ENCODE results near the gene HSBP1L1.

The HSBP1L1 gene

GRCh38 chr18:79962835-79963657 is 1.4 kb upstream of the HSBP1L1 start:
- H3K36me3 ChIP-seq (ENCODE audit: control insufficient read depth, insufficient read depth, low read length), result no peaks in the 10 kb centered on the region
- WGBS, 2 experiments (ENCODE audit: insufficient coverage in 2 of 2), result 91 to 94% methylated on average over 14 to 18 of the region's 30 CpGs
- no peak overlapping the region for H3K27ac ChIP-seq (ENCODE audit: low read depth, low read length, severe bottlenecking)
- no peak overlapping the region for H3K4me3 ChIP-seq (ENCODE audit: extremely low read depth, insufficient read depth, low read length, poor library complexity, severe bottlenecking)
- peaks cover 15% of the 10 kb centered on the region for H3K4me1 ChIP-seq (ENCODE audit: control insufficient read depth, insufficient read depth, low read length, poor library complexity, severe bottlenecking)
- H3K9me3 ChIP-seq (ENCODE audit: control insufficient read depth, low read length), result no peaks in the 10 kb centered on the region

- H3K4me1 ChIP-seq (ENCODE audit: control insufficient read depth, insufficient read depth, low read length, poor library complexity, severe bottlenecking), result peaks cover 15% of the 10 kb centered on the region
- H3K4me3 ChIP-seq (ENCODE audit: extremely low read depth, insufficient read depth, low read length, poor library complexity, severe bottlenecking), result no peak overlapping the region
- no peaks in the 10 kb centered on the region for H3K9me3 ChIP-seq (ENCODE audit: control insufficient read depth, low read length)
- 90 to 93% methylated on average over 27 to 30 of the region's 30 CpGs for WGBS, 2 experiments (ENCODE audit: insufficient coverage in 2 of 2)
- H3K36me3 ChIP-seq (ENCODE audit: control insufficient read depth, insufficient read depth, low read length), result no peaks in the 10 kb centered on the region
- H3K27ac ChIP-seq (ENCODE audit: low read depth, low read length, severe bottlenecking), result no peak overlapping the region
Measured at GRCh38 chr18:79963658-79964329, 649 bp upstream of the HSBP1L1 start.

- H3K27ac ChIP-seq (ENCODE audit: low read depth, low read length, severe bottlenecking), result peak overlapping the region; percentile 39
- H3K9me3 ChIP-seq (ENCODE audit: control insufficient read depth, low read length), result no peaks in the 10 kb centered on the region
- H3K36me3 ChIP-seq (ENCODE audit: control insufficient read depth, insufficient read depth, low read length), result peaks cover 10% of the 10 kb centered on the region
- peak overlapping the region; percentile 36 for H3K4me3 ChIP-seq (ENCODE audit: extremely low read depth, insufficient read depth, low read length, poor library complexity, severe bottlenecking)
- peaks cover 11% of the 10 kb centered on the region for H3K4me1 ChIP-seq (ENCODE audit: control insufficient read depth, insufficient read depth, low read length, poor library complexity, severe bottlenecking)
- 44 to 55% methylated on average over 6 to 13 of the region's 24 CpGs for WGBS, 2 experiments (ENCODE audit: insufficient coverage in 2 of 2)
Measured at GRCh38 chr18:79965119-79965902, 868 bp downstream of the HSBP1L1 start.

- 97 to 98% methylated on average over 9 to 12 of the region's 12 CpGs for WGBS, 2 experiments (ENCODE audit: insufficient coverage in 2 of 2)
- H3K9me3 ChIP-seq (ENCODE audit: control insufficient read depth, low read length), result no peaks in the 10 kb centered on the region
- peaks cover 59% of the 10 kb centered on the region for H3K36me3 ChIP-seq (ENCODE audit: control insufficient read depth, insufficient read depth, low read length)
- no peaks in the 10 kb centered on the region for H3K4me1 ChIP-seq (ENCODE audit: control insufficient read depth, insufficient read depth, low read length, poor library complexity, severe bottlenecking)
- no peak overlapping the region for H3K27ac ChIP-seq (ENCODE audit: low read depth, low read length, severe bottlenecking)
- no peak overlapping the region for H3K4me3 ChIP-seq (ENCODE audit: extremely low read depth, insufficient read depth, low read length, poor library complexity, severe bottlenecking)
Measured at GRCh38 chr18:79970419-79971133, 6.1 kb downstream of the HSBP1L1 start.

GRCh38 chr18:79971211-79971952 is 6.9 kb downstream of the HSBP1L1 start:
- Histone ChIP-seq H3K27ac (ENCODE audit: low read depth, low read length, severe bottlenecking) (no peak overlapping the region), H3K4me1 (ENCODE audit: control insufficient read depth, insufficient read depth, low read length, poor library complexity, severe bottlenecking) (no peaks in the 10 kb centered on the region), H3K36me3 (ENCODE audit: control insufficient read depth, insufficient read depth, low read length) (peaks cover 65% of the 10 kb centered on the region), H3K4me3 (ENCODE audit: extremely low read depth, insufficient read depth, low read length, poor library complexity, severe bottlenecking) (no peak overlapping the region), H3K9me3 (ENCODE audit: control insufficient read depth, low read length) (no peaks in the 10 kb centered on the region)
- 89 to 96% methylated on average over 12 to 17 of the region's 17 CpGs for WGBS, 2 experiments (ENCODE audit: insufficient coverage in 2 of 2)

GRCh38 chr18:79971986-79972385 is 7.5 kb downstream of the HSBP1L1 start:
- Histone ChIP-seq H3K9me3 (ENCODE audit: control insufficient read depth, low read length) (no peaks in the 10 kb centered on the region), H3K36me3 (ENCODE audit: control insufficient read depth, insufficient read depth, low read length) (peaks cover 70% of the 10 kb centered on the region), H3K27ac (ENCODE audit: low read depth, low read length, severe bottlenecking) (no peak overlapping the region), H3K4me1 (ENCODE audit: control insufficient read depth, insufficient read depth, low read length, poor library complexity, severe bottlenecking) (no peaks in the 10 kb centered on the region), H3K4me3 (ENCODE audit: extremely low read depth, insufficient read depth, low read length, poor library complexity, severe bottlenecking) (no peak overlapping the region)
- 91 to 100% methylated on average over 6 to 8 of the region's 9 CpGs for WGBS, 2 experiments (ENCODE audit: insufficient coverage in 2 of 2)

- Histone ChIP-seq H3K27ac (ENCODE audit: low read depth, low read length, severe bottlenecking) (no peak overlapping the region), H3K4me3 (ENCODE audit: extremely low read depth, insufficient read depth, low read length, poor library complexity, severe bottlenecking) (no peak overlapping the region), H3K4me1 (ENCODE audit: control insufficient read depth, insufficient read depth, low read length, poor library complexity, severe bottlenecking) (no peaks in the 10 kb centered on the region), H3K9me3 (ENCODE audit: control insufficient read depth, low read length) (no peaks in the 10 kb centered on the region), H3K36me3 (ENCODE audit: control insufficient read depth, insufficient read depth, low read length) (peaks cover 72% of the 10 kb centered on the region)
- WGBS, 2 experiments (ENCODE audit: insufficient coverage in 2 of 2), result 100% methylated on average over 1 of the region's 3 CpGs
Measured at GRCh38 chr18:79972720-79973119, 8.3 kb downstream of the HSBP1L1 start.

GRCh38 chr18:79973517-79973916 is 9.1 kb downstream of the HSBP1L1 start:
- peaks cover 72% of the 10 kb centered on the region for H3K36me3 ChIP-seq (ENCODE audit: control insufficient read depth, insufficient read depth, low read length)
- H3K4me3 ChIP-seq (ENCODE audit: extremely low read depth, insufficient read depth, low read length, poor library complexity, severe bottlenecking), result no peak overlapping the region
- WGBS, 2 experiments (ENCODE audit: insufficient coverage in 2 of 2), result 92 to 96% methylated on average over 16 of the region's 16 CpGs

GRCh38 chr18:79974025-79974654 is 9.7 kb downstream of the HSBP1L1 start:
- Histone ChIP-seq H3K9me3 (ENCODE audit: control insufficient read depth, low read length) (no peaks in the 10 kb centered on the region), H3K27ac (ENCODE audit: low read depth, low read length, severe bottlenecking) (no peak overlapping the region), H3K36me3 (ENCODE audit: control insufficient read depth, insufficient read depth, low read length) (peaks cover 78% of the 10 kb centered on the region), H3K4me1 (ENCODE audit: control insufficient read depth, insufficient read depth, low read length, poor library complexity, severe bottlenecking) (no peaks in the 10 kb centered on the region), H3K4me3 (ENCODE audit: extremely low read depth, insufficient read depth, low read length, poor library complexity, severe bottlenecking) (no peak overlapping the region)
- WGBS, 2 experiments (ENCODE audit: insufficient coverage in 2 of 2), result 100% methylated on average over 1 of the region's 4 CpGs; no CpG with 5 or more reads in 1 of the 2 experiments

More at GRCh38 chr18:79973517-79973916, 9.1 kb downstream of the HSBP1L1 start:
- H3K9me3 ChIP-seq (ENCODE audit: control insufficient read depth, low read length), result no peaks in the 10 kb centered on the region
- H3K4me1 ChIP-seq (ENCODE audit: control insufficient read depth, insufficient read depth, low read length, poor library complexity, severe bottlenecking), result no peaks in the 10 kb centered on the region
- H3K27ac ChIP-seq (ENCODE audit: low read depth, low read length, severe bottlenecking), result no peak overlapping the region

All from mesodermal cell (in vitro differentiated cells).